ENCODE results near the gene LIN54.

DNA sequence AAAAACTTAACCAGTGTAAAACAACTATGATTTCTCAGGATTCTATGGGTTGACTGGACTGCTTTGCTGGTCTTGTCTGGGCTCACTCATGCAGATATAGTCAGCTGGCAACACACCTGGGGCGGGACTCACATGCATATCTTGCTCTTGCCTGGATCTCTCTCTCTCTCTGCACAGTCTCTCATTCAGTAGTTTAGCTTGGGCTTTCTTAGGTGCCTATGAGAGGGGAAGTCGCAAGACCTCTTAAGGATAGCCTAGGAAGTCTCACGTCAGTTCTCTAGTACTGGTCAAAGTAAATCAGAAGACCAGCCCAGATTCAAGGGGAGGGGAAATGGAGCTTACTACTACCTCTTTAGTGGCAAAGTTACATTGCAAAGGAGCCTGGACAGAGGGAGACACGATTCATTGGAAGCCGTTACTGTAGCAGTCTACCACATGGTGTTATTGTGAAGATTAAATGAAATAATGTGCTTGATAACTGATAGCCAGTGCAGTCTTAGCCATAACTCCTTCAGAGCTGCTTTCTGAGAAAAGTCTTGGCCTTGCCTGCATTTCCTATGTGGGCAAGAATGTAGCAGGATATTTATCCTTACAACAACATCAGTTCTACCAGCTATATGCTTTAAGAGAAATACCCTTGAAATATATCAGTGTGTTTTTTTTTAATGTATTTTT lies 26.5 kb upstream of the LIN54 start:
- TF ChIP-seq, protein P1, sequence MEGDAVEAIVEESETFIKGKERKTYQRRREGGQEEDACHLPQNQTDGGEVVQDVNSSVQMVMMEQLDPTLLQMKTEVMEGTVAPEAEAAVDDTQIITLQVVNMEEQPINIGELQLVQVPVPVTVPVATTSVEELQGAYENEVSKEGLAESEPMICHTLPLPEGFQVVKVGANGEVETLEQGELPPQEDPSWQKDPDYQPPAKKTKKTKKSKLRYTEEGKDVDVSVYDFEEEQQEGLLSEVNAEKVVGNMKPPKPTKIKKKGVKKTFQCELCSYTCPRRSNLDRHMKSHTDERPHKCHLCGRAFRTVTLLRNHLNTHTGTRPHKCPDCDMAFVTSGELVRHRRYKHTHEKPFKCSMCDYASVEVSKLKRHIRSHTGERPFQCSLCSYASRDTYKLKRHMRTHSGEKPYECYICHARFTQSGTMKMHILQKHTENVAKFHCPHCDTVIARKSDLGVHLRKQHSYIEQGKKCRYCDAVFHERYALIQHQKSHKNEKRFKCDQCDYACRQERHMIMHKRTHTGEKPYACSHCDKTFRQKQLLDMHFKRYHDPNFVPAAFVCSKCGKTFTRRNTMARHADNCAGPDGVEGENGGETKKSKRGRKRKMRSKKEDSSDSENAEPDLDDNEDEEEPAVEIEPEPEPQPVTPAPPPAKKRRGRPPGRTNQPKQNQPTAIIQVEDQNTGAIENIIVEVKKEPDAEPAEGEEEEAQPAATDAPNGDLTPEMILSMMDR (conservative IDR thresholded peaks at IDR 0.05; ENCODE audit: low read length): no peak
- no peak for TF ChIP-seq EZH2phosphoT487 (IDR thresholded peaks at IDR 0.05; ENCODE audit: borderline replicate concordance, low read depth, low read length)

Measured in OCI-LY7 (cell line).